Keratinocyte (primary cell): Measurements from ENCODE around the gene RPL28. TPM values are rescaled to one million over a fixed set of nuclear protein-coding genes. Genes with fewer than 3 reads are reported as not detected.

Source experiments
- DNase-seq: peaks from one replicate; pipeline ENCODE4 v3.0.0-alpha.2; 2011; ENCODE audit warnings: low read depth, missing footprints, low spot score
- FAIRE-seq: peaks from 2 replicates; lab custom pipeline; 2011; peaks lifted over from hg19 to GRCh38; lab: Jason Lieb, UNC
- H2AFZ ChIP-seq: 2 replicates; pipeline ENCODE4 v1.6.0; 2012; ENCODE audit warnings: low read length, control low read depth, inconsistent platforms; ENCODE audit not compliant: control insufficient read depth
- H3K27ac ChIP-seq: 2 replicates; pipeline ENCODE4 v1.5.1; 2011; ENCODE audit warnings: low read length; ENCODE audit not compliant: control insufficient read depth, insufficient read depth
- H3K27me3 ChIP-seq: 3 replicates; pipeline ENCODE4 v1.6.0; 2011; ENCODE audit warnings: low read length; ENCODE audit not compliant: control insufficient read depth, insufficient read depth; ENCODE audit errors: extremely low read depth
- H3K36me3 ChIP-seq, 2 experiments: 2 replicates in 1 of 2; 3 replicates in 1 of 2; pipeline ENCODE4 v1.5.1; 2011; ENCODE audit warnings: low read length in 2 of 2, mild to moderate bottlenecking in 1 of 2; ENCODE audit not compliant: control insufficient read depth in 2 of 2, insufficient read depth in 2 of 2; ENCODE audit errors: extremely low read depth in 1 of 2
- H3K4me1 ChIP-seq: 3 replicates; pipeline ENCODE4 v1.5.1; 2011; ENCODE audit warnings: low read length; ENCODE audit not compliant: control insufficient read depth, insufficient read depth; ENCODE audit errors: extremely low read depth
- H3K4me2 ChIP-seq: 3 replicates; pipeline ENCODE4 v1.6.0; 2011; ENCODE audit warnings: low read depth, low read length; ENCODE audit not compliant: control insufficient read depth, insufficient read depth; ENCODE audit errors: extremely low read depth
- H3K4me3 ChIP-seq, 3 experiments: fragments of 200-600 bp in 1 of 3; sonication (generic) in 1 of 3; 2 replicates in 2 of 3; 3 replicates in 1 of 3; pipeline ENCODE4 v1.5.1; 2011 to 2016; ENCODE audit warnings: low read length in 3 of 3, mild to moderate bottlenecking in 3 of 3, control low read depth in 2 of 3, inconsistent platforms in 1 of 3, low read depth in 1 of 3, mixed read lengths in 1 of 3, mixed run types in 1 of 3, moderate library complexity in 1 of 3; ENCODE audit not compliant: control insufficient read depth in 2 of 3, insufficient read depth in 2 of 3; ENCODE audit errors: extremely low read depth in 1 of 3
- H3K79me2 ChIP-seq: 2 replicates; pipeline ENCODE4 v1.6.0; 2012; ENCODE audit warnings: low read length; ENCODE audit not compliant: control insufficient read depth, insufficient read depth
- H3K9ac ChIP-seq: 3 replicates; pipeline ENCODE4 v1.6.0; 2011; ENCODE audit warnings: low read length; ENCODE audit not compliant: control insufficient read depth, insufficient read depth; ENCODE audit errors: extremely low read depth
- H3K9me1 ChIP-seq: 3 replicates; pipeline ENCODE4 v1.6.0; 2011; ENCODE audit warnings: low read length; ENCODE audit not compliant: control insufficient read depth, insufficient read depth; ENCODE audit errors: extremely low read depth
- H3K9me3 ChIP-seq: 2 replicates; pipeline ENCODE4 v1.5.1; 2012; ENCODE audit warnings: low read depth, low read length; ENCODE audit not compliant: control insufficient read depth
- H4K20me1 ChIP-seq: 3 replicates; pipeline ENCODE4 v1.6.0; 2011; ENCODE audit warnings: low read length; ENCODE audit not compliant: control insufficient read depth, insufficient read depth; ENCODE audit errors: extremely low read depth
- EZH2 ChIP-seq: IDR thresholded peaks from one replicate; pipeline ENCODE4 v1.6.1; 2012; ENCODE audit warnings: inconsistent platforms, mild to moderate bottlenecking, low read length, moderate library complexity
- dilution Hi-C: fragments of 300-500 bp; cut with MboI; formaldehyde crosslinking; loops from one replicate; pipeline ENCODE4 v1.7.0; 2020; ENCODE audit warnings: low sequenced_read_pairs; ENCODE audit not compliant: extremely low pct_ligation_motif_present
- polyA plus RNA-seq, 5 experiments: library from polyadenylated mRNA; depleted of rRNA in 3 of 5; stranded (reverse) in 3 of 5; stranded (forward) in 1 of 5; unstranded in 1 of 5; fragments of >200 nt; gene quantifications; 1 replicate in 1 of 5; 2 replicates in 3 of 5; 3 replicates in 1 of 5; pipeline versions ENCODE4 v1.2.1 to v1.2.3, GENCODE V29; 2011 to 2012; ENCODE audit warnings: missing spikeins in 2 of 5, low read depth in 1 of 5, low replicate concordance in 1 of 5
- TF ChIP-seq, protein P1 (sequence below), 3 experiments: IDR thresholded peaks in 1 of 3; conservative IDR thresholded peaks in 1 of 3; optimal IDR thresholded peaks in 1 of 3; 2 replicates in 2 of 3; 3 replicates in 1 of 3; pipeline versions ENCODE3 to v1.5.1; 2011; ENCODE audit warnings: low read length in 3 of 3, mild to moderate bottlenecking in 3 of 3, moderate library complexity in 2 of 3, control low read depth in 1 of 3, inconsistent platforms in 1 of 3; ENCODE audit not compliant: insufficient read depth in 2 of 3; ENCODE audit errors: extremely low read depth in 1 of 3

Gene RPL28
- polyA plus RNA-seq, 1 donor (not counting 4 experiments of a cell fraction or from before 2014, with no cell fraction given): 282 TPM

DNA sequence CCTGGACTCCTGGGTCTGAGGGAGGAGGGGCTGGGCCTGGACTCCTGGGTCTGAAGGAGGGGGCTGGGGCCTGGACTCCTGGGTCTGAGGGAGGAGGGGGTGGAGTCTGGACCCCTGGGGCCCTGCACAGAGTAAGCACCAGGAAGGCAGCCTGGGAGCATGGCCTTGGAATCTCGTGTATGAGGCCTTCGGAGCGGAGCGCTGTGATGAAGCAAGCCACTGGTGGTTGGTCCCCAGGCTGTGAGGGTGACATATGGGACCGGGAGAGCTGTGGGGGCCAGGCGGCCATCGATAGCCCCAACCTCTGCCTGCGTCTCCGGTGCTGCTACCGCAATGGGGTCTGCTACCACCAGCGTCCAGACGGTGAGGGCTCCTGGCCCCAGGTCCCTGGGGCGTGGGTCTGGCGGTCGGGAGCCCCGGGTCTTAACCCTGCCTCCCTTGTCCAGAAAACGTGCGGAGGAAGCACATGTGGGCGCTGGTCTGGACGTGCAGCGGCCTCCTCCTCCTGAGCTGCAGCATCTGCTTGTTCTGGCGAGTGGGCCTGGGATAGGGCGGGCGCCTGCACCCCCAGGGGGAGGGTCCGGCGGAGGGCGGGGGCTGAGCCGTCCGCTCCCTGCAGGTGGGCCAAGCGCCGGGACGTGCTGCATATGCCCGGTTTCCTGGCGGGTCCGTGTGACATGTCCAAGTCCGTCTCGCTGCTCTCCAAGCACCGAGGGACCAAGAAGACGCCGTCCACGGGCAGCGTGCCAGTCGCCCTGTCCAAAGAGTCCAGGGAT, 8.2 kb upstream of the RPL28 start:
- Histone ChIP-seq H4K20me1 (no peaks in the 10 kb centered on the region), H3K36me3 (peaks cover 0 to 4% of the 10 kb centered on the region in 2 experiments), H3K27ac (no peak overlapping the region), H3K9me3 (no peaks in the 10 kb centered on the region), H3K27me3 (peaks cover 8% of the 10 kb centered on the region), H3K9me1 (no peaks in the 10 kb centered on the region), H3K4me3 (no peak overlapping the region), H3K4me2 (no peak overlapping the region), H3K9ac (no peak overlapping the region), H3K79me2 (peaks cover 5% of the 10 kb centered on the region), H2AFZ (no peak overlapping the region), H3K4me1 (no peaks in the 10 kb centered on the region)
- FAIRE-seq: no peak
- TF ChIP-seq EZH2: no peak
- TF ChIP-seq, protein P1, sequence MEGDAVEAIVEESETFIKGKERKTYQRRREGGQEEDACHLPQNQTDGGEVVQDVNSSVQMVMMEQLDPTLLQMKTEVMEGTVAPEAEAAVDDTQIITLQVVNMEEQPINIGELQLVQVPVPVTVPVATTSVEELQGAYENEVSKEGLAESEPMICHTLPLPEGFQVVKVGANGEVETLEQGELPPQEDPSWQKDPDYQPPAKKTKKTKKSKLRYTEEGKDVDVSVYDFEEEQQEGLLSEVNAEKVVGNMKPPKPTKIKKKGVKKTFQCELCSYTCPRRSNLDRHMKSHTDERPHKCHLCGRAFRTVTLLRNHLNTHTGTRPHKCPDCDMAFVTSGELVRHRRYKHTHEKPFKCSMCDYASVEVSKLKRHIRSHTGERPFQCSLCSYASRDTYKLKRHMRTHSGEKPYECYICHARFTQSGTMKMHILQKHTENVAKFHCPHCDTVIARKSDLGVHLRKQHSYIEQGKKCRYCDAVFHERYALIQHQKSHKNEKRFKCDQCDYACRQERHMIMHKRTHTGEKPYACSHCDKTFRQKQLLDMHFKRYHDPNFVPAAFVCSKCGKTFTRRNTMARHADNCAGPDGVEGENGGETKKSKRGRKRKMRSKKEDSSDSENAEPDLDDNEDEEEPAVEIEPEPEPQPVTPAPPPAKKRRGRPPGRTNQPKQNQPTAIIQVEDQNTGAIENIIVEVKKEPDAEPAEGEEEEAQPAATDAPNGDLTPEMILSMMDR (optimal IDR thresholded peaks at IDR 0.05 in 1 of 3, IDR thresholded peaks at IDR 0.05 in 1 of 3, conservative IDR thresholded peaks at IDR 0.05 in 1 of 3; ENCODE audit: extremely low read depth in 1 of 3, insufficient read depth in 2 of 3, low read length in 3 of 3): no peak
- no peak for DNase-seq
- dilution Hi-C loops: no loop called here

DNA sequence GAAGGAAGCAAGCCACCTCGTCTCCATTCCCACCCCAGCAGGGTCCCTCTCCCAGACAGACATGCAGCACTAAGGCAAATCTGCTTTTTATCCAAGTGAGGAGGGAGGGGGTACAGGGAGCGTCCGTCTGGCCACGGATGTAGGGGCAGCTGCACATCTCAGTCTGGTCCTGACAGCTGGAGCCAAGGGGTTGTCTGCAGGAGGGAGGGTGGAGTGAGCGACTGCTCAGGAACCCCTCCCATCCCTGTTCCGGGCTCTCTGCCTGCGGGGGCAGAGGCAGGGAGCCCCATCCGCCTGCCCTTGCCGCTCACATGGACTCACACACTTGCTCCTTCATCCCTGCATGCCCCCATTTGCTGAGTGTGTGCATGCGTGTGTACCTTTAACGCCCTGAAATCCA, 6.6 kb upstream of the RPL28 start:
- TF ChIP-seq, protein P1 (optimal IDR thresholded peaks at IDR 0.05 in 1 of 3, IDR thresholded peaks at IDR 0.05 in 1 of 3, conservative IDR thresholded peaks at IDR 0.05 in 1 of 3; ENCODE audit: extremely low read depth in 1 of 3, insufficient read depth in 2 of 3, low read length in 3 of 3): no peak
- TF ChIP-seq EZH2: no peak
- no peak overlapping the region for H3K4me2 ChIP-seq
- H3K9ac ChIP-seq: no peak overlapping the region
- H3K79me2 ChIP-seq: peaks cover 5% of the 10 kb centered on the region
- FAIRE-seq (no peak), DNase-seq (no peak)
- H2AFZ ChIP-seq: no peak overlapping the region
- no peaks in the 10 kb centered on the region for H4K20me1 ChIP-seq
- no peak overlapping the region for H3K27ac ChIP-seq
- no peak overlapping the region for H3K4me3 ChIP-seq
- H3K4me1 ChIP-seq: peaks cover under 1% of the 10 kb centered on the region
- dilution Hi-C loops: no loop called here
- H3K27me3 ChIP-seq: peaks cover under 1% of the 10 kb centered on the region
- no peaks in the 10 kb centered on the region for H3K9me1 ChIP-seq
- H3K9me3 ChIP-seq: no peaks in the 10 kb centered on the region
- peaks cover 0 to 5% of the 10 kb centered on the region in 2 experiments for H3K36me3 ChIP-seq
